ENCODE data around the gene NLGN1.

Gene NLGN1

DNA sequence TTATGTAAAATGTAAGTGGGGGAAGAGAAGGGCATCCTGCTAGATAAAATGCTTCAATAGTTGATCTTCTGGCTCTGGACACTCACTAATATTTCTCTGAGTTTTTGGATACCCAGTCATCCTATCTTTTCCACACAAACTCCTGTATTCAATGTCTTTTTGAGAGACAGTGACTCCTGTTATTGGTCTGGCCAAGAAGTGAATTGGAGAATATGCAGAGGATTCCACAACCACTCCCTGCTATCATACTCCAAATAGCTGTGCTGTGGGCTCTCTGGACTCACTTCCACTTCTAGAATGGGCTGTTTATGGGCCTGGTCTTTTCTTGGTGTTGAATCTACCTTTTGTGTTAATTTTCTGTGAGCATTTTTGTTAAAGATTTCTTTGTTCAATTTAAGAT is 376.8 kb downstream of the NLGN1 start:
- no peak for DNase-seq

DNA sequence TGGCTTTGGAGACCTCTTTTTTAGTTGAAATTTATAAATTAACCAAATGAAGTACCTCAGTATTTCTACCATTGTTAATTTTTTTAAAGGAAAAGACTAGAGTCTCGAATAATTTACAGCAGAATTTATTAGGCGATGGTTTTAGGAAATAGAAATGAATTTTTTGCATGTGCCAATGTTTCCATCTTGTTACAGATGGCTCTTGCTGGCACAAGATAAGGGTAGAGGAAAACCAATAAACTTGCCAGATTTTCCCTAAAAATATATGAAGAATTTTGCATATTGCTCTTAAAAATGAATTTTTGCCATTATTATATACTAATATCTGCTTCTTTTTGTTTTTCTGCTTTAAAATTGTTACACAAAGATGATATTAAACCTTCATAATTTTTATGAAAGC is 380.7 kb downstream of the NLGN1 start:
- DNase-seq: no peak

DNA sequence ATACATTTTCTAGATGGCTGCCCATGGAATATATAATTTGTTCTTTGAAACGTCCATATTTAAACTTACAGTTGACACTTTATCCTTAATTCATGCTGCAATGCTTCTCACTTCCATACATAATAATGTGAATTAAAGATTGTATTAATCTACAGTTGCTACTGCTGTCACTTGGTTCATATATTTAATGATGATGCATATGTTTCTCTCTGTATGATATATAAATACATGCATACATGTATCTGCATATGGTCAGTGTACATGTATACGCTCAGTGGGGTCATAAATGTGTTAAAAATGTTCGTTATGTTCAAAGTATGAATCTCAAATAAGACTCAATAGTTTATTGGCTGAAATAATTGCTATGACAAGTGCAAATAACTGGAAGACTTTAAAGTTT is 382.5 kb downstream of the NLGN1 start:
- DNase-seq: no peak

GRCh38 chr3:173785004-173785403 is 387.5 kb downstream of the NLGN1 start:
- DNase-seq: no peak

GRCh38 chr3:173789530-173790162 is 392.1 kb downstream of the NLGN1 start:
- no peak for DNase-seq

DNA sequence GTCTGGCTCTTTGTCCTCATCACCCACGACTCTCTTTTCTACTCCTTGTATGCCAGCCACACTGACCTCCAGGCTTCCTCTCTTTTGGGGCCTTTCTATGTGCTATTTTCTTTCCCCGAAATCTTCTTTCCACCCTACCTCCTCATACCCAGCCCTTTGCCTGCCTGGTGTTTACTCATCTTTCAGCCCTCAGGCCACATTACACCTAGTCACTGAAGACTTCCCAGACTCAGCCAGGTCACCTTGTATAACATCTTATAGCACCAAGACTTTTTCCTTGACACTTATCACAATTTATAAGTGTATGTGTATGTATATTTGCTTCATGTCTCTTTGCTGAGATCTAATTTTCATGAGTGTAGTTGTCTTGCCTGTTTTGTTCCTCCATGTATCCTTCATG is 396.4 kb downstream of the NLGN1 start:
- DNase-seq: no peak

DNA sequence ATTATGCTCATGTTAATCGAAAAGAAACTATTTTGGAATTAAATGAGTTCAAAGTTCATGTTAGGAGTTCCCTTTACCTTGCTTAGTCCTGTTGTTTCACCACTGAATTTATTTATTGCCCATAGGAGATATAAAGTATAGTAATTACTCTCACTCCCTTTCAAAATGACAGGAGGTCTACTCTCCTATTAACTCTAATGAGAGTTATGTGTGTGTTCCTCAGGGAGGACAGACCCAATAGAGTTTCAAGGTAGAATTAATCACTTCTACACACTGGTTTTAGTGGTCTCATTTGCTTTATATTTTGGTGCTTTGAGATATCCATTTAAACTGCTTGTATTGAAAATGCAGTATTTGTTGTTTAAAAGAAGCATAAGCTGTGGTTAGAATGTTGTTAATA is 398.9 kb downstream of the NLGN1 start:
- DNase-seq: no peak

DNA sequence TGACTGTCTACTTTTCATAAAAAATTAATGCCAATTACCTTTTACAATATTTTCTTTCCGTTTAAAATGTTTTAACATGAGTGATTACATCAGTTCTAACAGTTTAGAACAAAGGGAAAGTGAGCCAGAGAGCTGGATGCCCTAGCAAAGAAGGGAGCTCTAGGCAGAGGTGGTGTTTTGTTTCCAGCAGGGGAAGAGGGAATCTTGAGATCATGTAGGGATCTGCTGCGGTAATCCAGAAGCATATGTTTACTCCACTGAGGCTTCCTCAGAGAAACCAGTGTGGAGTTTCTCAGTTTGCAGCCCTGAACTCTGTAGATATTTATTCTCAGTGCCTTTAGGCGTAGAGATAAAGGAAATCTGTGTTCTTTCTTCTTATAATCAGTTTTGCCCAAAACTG is 399.3 kb downstream of the NLGN1 start:
- no peak for DNase-seq

- DNase-seq: no peak
Observed at GRCh38 chr3:173799060-173799816, 401.7 kb downstream of the NLGN1 start.

DNA sequence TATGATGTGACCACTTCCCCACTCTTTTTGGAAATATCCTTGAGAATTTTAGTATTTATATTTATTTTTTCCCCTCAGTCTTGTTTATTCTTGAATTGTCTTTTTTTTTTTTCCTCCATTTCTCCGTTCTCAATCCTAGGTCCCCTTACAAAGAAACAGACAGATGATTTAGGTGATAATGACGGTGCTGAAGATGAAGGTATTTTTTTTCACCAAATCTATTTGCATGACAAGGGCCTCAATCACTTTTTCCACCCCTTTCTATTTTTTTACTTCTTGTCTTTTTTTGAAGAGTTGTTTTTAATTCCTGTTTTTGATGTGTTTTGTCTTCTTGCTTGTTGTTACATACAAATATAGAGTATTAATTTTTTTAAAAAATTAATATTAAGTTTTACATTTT is 402.6 kb downstream of the NLGN1 start:
- no peak for DNase-seq

- DNase-seq: no peak
Observed at GRCh38 chr3:173814809-173815208, 417.3 kb downstream of the NLGN1 start.

- DNase-seq: no peak
Observed at GRCh38 chr3:173819368-173819767, 421.8 kb downstream of the NLGN1 start.

DNA sequence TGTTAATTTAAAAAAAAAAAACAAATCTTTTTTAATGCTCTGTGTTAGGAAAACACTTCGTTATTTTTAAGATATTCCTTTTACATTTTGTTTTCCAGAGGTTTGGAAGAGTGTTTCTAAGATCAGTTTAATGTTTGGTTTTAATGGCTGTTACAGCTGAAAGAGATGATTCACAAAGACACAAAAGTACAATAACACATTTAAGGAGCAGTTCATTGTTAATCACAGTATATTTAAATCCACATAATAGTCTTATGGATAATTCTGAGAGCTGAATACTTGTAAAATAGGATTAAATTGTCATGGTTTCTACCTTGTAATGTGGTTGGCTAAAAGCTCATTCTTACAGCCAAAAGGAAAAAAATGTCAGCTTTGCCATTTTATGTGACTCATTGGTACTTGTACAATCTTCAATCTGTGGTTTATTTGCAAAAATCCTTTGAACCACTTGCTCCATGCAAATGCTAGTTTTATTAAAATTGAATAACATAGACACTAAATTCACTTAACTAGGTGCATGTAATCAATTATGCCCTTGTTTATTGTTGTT is 426.4 kb downstream of the NLGN1 start:
- no peak for DNase-seq

GRCh38 chr3:173825730-173826129 is 428.2 kb downstream of the NLGN1 start:
- no peak for DNase-seq

DNA sequence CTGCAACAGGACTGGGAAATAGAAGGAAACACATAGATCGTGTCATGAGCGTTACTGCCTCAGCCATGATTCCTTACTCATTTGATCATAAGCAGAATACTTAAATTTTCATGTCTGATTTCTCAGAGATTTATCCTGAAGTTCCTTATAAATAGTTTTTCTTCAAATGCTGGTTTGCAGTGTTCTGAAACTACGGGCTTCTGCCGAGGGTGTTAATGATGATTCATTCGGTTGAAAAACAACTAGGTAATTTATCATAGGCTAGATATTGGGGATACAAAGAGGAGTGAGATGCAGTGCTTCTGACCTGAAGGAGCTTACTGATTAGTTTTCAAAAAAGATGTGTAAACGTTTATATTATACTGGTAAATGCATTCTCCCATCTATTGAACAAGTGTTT is 428.9 kb downstream of the NLGN1 start:
- no peak for DNase-seq

DNA sequence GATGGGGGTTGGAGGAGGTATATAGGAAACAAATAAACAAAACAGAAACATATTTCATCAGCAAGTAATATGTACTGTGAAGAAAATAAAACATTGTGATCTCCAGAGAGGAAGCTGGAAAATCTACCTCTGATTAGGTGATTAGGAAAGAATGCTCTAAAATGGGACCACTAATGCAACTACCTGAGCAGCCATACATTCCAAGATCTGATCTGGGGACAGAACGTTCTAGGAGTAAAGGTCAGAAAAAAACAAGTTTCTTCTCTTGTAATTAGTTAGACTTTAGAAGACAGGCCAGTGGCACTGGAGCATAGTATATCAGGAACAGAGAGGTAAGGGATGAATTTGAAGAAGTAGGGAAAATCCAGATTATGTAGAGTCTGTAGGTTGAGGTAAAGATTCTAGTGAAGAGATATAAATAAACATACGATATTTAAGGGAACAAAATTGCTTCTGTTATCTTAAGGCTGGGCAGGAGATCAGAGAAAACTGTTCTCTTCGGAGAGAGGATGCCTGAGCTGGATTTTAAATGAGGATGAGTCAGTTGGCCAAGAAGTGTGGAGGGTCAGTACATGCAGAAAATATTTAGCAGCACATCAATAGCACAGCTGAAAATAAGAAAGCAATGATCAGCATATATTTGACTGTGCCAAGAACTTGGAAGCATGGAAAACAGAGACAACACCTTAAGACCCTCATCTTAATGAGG is 429.5 kb downstream of the NLGN1 start:
- no peak for DNase-seq

DNA sequence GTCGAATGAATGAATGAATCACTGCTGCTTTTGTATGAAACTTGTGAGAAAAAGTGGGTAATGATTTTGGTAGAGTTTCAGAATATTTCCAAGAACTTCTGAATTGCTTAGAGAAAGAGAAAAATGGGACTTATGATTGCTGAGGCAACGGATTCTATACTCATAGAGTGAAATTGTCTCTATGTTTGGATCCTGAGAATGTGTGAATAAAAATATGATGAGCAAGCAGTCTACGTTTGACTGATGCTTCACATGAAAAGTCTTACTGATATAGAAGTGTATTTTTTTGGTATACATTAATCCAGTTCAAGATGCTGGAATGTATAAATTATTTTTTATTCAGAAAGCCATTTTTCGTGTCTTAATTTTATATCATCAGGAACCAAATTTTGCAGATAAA is 441.1 kb downstream of the NLGN1 start:
- DNase-seq: no peak

GRCh38 chr3:173839859-173840258 is 442.3 kb downstream of the NLGN1 start:
- no peak for DNase-seq

GRCh38 chr3:173841334-173841733 is 443.8 kb downstream of the NLGN1 start:
- no peak for DNase-seq

DNA sequence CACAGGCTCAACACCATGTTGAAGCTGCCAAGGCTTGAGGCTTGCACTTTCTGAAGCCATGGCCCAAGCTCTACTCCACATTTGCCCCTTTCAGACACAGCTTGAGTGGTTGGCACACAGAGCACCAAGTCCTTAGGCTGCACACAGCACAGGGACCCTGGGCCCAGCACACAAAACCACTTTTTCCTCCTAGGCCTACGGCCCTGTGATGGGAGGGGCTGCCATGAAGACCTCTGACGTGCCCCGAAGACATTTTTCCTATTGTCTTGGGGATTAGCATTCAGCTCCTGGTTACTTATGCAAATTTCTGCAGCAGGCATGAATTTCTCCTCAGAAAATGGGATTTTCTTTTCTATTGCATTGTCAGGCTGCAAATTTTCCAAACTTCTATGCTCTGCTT is 445.5 kb downstream of the NLGN1 start:
- DNase-seq: no peak

- no peak for DNase-seq
Observed at GRCh38 chr3:173846584-173846983, 449.0 kb downstream of the NLGN1 start.

DNA sequence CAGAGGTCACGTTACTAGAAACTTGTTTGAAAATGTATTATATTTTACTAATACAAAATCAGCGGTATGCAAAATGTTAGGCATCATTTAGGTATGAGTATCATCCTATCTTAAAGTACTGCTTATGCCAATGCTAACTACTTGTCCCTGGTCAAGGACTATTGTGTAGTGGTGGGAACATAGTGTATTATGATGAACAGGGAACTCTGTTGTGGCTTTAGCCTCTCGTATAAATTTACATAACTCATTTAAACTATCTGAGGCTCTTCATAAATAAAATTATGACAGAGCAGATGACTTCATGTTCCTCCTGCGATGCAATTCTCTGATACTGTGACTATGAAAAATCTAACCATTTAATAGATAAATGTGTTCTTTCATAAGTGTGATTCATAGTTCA is 451.9 kb downstream of the NLGN1 start:
- no peak for DNase-seq

DNA sequence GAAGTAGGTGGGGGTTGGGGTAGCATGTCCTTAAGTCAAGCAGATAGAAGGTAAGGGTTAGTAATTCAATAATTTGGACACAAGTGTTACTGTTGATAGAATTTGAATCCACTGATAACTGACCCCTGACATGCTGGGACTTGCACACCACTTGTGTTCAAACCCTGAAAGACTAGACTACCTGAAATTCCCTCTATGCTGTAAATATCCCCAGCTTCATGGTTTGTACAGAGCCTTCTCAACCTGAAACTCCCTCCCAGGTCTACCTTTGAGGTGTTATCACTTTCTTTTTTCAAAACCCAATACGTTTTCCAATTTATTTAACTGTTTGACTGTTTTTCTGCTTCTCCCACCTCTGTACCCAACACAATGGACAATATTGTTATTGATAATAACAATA is 459.6 kb downstream of the NLGN1 start:
- no peak for DNase-seq

- DNase-seq: no peak
Observed at GRCh38 chr3:173862701-173863100, 465.2 kb downstream of the NLGN1 start.

All from activated CD4-positive, alpha-beta T cell treated with anti-CD3 and anti-CD28 coated beads, Interleukin-2, amount 50 U/mL, for 48 hours (primary cell).